SK-N-SH (cell line): ENCODE data around the gene CRIP1. TPM values are rescaled to one million over a fixed set of nuclear protein-coding genes. Genes with fewer than 3 reads are reported as not detected.

Source experiments
- CTCF ChIA-PET: fragments of 300-600, 350-600 bp; formaldehyde crosslinking; extraction: SDS; loops from one replicate; lab custom pipeline; 2021; lab: Yijun Ruan, JAX
- POLR2A ChIA-PET: fragments of 350-600 bp; sonication (Branson Sonifier 250); formaldehyde crosslinking; extraction: SDS; loops from one replicate; lab custom pipeline; 2020; ENCODE audit warnings: antibody characterized with exemption, inconsistent platforms; lab: Yijun Ruan, JAX
- DNase-seq: peaks from one replicate; pipeline ENCODE4 v3.0.0; 2012
- H2AFZ ChIP-seq: fragments of 200-600 bp; sonication (generic); 2 replicates; pipeline ENCODE4 v1.8.1; 2016; ENCODE audit warnings: antibody characterized with exemption, mild to moderate bottlenecking, low read depth
- H3F3A ChIP-seq: fragments of 200-600 bp; sonication (generic); replicated peaks from 2 replicates; pipeline ENCODE3; 2016; ENCODE audit warnings: antibody characterized with exemption, mild to moderate bottlenecking; ENCODE audit not compliant: insufficient read depth
- H3K27ac ChIP-seq, 2 experiments: fragments of 200-500 bp in 1 of 2; fragments of 200-600 bp in 1 of 2; sonication (Bioruptor generic) in 1 of 2; sonication (generic), shearing (Covaris generic) in 1 of 2; 2 replicates each; pipeline versions ENCODE4 v1.5.1 to v1.6.1; 2014 to 2016; ENCODE audit warnings: low read depth in 2 of 2, inconsistent platforms in 1 of 2, low read length in 1 of 2, mild to moderate bottlenecking in 1 of 2, mixed read lengths in 1 of 2
- H3K27me3 ChIP-seq: fragments of 200-600 bp; sonication (generic), shearing (Covaris generic); 2 replicates; pipeline ENCODE4 v1.6.1; 2016; ENCODE audit warnings: mixed run types; ENCODE audit not compliant: insufficient read depth
- H3K36me3 ChIP-seq, 2 experiments: fragments of 200-500 bp in 1 of 2; fragments of 200-600 bp in 1 of 2; sonication (Bioruptor generic) in 1 of 2; sonication (generic) in 1 of 2; replicated peaks in 1 of 2; 2 replicates each; pipeline versions ENCODE3 to v1.5.1; 2014 to 2016; ENCODE audit warnings: low read length in 1 of 2, mild to moderate bottlenecking in 1 of 2; ENCODE audit not compliant: insufficient read depth in 2 of 2, control insufficient read depth in 1 of 2
- H3K4me1 ChIP-seq, 2 experiments: fragments of 200-500 bp in 1 of 2; fragments of 200-600 bp in 1 of 2; sonication (Bioruptor generic) in 1 of 2; sonication (generic), shearing (Covaris generic) in 1 of 2; 2 replicates each; pipeline versions ENCODE4 v1.5.1 to v1.6.1; 2014 to 2016; ENCODE audit warnings: low read depth in 1 of 2, low read length in 1 of 2, mixed run types in 1 of 2; ENCODE audit not compliant: insufficient read depth in 2 of 2, control insufficient read depth in 1 of 2
- H3K4me2 ChIP-seq: fragments of 200-600 bp; sonication (generic), shearing (Covaris generic); 2 replicates; pipeline ENCODE4 v1.6.1; 2017; ENCODE audit warnings: mixed run types
- H3K4me3 ChIP-seq, 2 experiments: fragments of 200-500 bp in 1 of 2; fragments of 200-600 bp in 1 of 2; sonication (Bioruptor generic) in 1 of 2; sonication (generic), shearing (Covaris generic) in 1 of 2; 2 replicates each; pipeline versions ENCODE4 v1.5.1 to v1.8.1; 2014 to 2016; ENCODE audit warnings: low read depth in 2 of 2, inconsistent platforms in 1 of 2, low read length in 1 of 2, mild to moderate bottlenecking in 1 of 2, mixed read lengths in 1 of 2, moderate library complexity in 1 of 2
- H3K79me2 ChIP-seq: fragments of 200-600 bp; sonication (generic); 2 replicates; pipeline ENCODE4 v1.8.1; 2017; ENCODE audit warnings: mild to moderate bottlenecking; ENCODE audit not compliant: insufficient read depth
- H3K9ac ChIP-seq: fragments of 200-600 bp; sonication (generic); 2 replicates; pipeline ENCODE4 v1.6.1; 2017; ENCODE audit warnings: mixed run types
- H3K9me2 ChIP-seq: fragments of 200-600 bp; sonication (generic); 2 replicates; pipeline ENCODE4 v1.6.1; 2017; ENCODE audit warnings: mixed run types
- H3K9me3 ChIP-seq: fragments of 200-600 bp; sonication (generic); 2 replicates; pipeline ENCODE4 v1.6.1; 2017; ENCODE audit warnings: mixed run types, mild to moderate bottlenecking, moderate library complexity
- H4K20me1 ChIP-seq: fragments of 200-600 bp; sonication (generic); 2 replicates; pipeline ENCODE4 v1.6.1; 2017; ENCODE audit warnings: mild to moderate bottlenecking, mixed run types; ENCODE audit not compliant: insufficient read depth
- CHD2 ChIP-seq: fragments of 150-350 bp; IDR thresholded peaks from 2 replicates; pipeline ENCODE4 v1.6.1; 2018; ENCODE audit warnings: low read length; ENCODE audit not compliant: partially characterized antibody
- EP300 ChIP-seq, 2 experiments: IDR thresholded peaks; 2 replicates each; pipeline versions ENCODE4 v1.4.0 to v1.6.1; 2012; ENCODE audit warnings: borderline replicate concordance in 1 of 2, low read depth in 1 of 2, low read length in 1 of 2
- FOSL2 ChIP-seq: IDR thresholded peaks from 2 replicates; pipeline ENCODE4 v1.4.0; 2012; ENCODE audit warnings: low read depth, mild to moderate bottlenecking, moderate library complexity, borderline replicate concordance
- FOXJ3 ChIP-seq: sonication (generic); formaldehyde crosslinking; IDR thresholded peaks from 2 replicates; pipeline ENCODE4 v1.5.1; 2020; ENCODE audit warnings: mild to moderate bottlenecking, missing genetic modification reagents
- GABPA ChIP-seq: IDR thresholded peaks from 2 replicates; pipeline ENCODE4 v1.4.0; 2012; ENCODE audit warnings: low read depth, mild to moderate bottlenecking
- MEF2A ChIP-seq: IDR thresholded peaks from 2 replicates; pipeline ENCODE4 v1.4.0; 2012; ENCODE audit warnings: low read depth, borderline replicate concordance
- MXI1 ChIP-seq: IDR thresholded peaks from 2 replicates; pipeline ENCODE4 v1.6.1; 2012; ENCODE audit warnings: mild to moderate bottlenecking, low read depth, low read length, improper control_type of control experiment
- RXRA ChIP-seq: IDR thresholded peaks from 2 replicates; pipeline ENCODE4 v1.4.0; 2012; ENCODE audit warnings: low read depth, mild to moderate bottlenecking, borderline replicate concordance
- SIN3A ChIP-seq: IDR thresholded peaks from 2 replicates; pipeline ENCODE4 v1.6.1; 2012; ENCODE audit warnings: low read depth, mild to moderate bottlenecking, low read length, moderate library complexity, borderline replicate concordance
- SMC3 ChIP-seq: IDR thresholded peaks from 2 replicates; pipeline ENCODE4 v1.6.1; 2012; ENCODE audit warnings: low read depth, low read length, improper control_type of control experiment
- WGBS: methylation state at CpG from one replicate; pipeline ENCODE4 v1.1.6; 2017; ENCODE audit warnings: low lambda C conversion rate; 5-methylcytosine and 5-hydroxymethylcytosine counted together
- polyA plus RNA-seq, 3 experiments: library from polyadenylated mRNA; depleted of rRNA; stranded (reverse); fragments of >200 nt; gene quantifications; 2 replicates each; pipeline ENCODE4 v1.2.3, GENCODE V29; 2012
- TF ChIP-seq, protein P1 (sequence below): IDR thresholded peaks from 2 replicates; pipeline ENCODE4 v1.4.0; 2012; ENCODE audit warnings: low read depth
- TF ChIP-seq, protein P2 (sequence below): IDR thresholded peaks from 2 replicates; pipeline ENCODE4 v1.4.0; 2012; ENCODE audit warnings: low read depth, borderline replicate concordance
- TF ChIP-seq, protein P3 (sequence below): fragments of 200-600 bp; sonication (generic); IDR thresholded peaks from 2 replicates; pipeline ENCODE4 v1.6.1; 2017; ENCODE audit warnings: antibody characterized with exemption, mild to moderate bottlenecking, moderate library complexity

Gene CRIP1
- polyA plus RNA-seq, 1 of the 3 experiments (the other 2 are of a cell fraction) = 0.72 TPM

DNA sequence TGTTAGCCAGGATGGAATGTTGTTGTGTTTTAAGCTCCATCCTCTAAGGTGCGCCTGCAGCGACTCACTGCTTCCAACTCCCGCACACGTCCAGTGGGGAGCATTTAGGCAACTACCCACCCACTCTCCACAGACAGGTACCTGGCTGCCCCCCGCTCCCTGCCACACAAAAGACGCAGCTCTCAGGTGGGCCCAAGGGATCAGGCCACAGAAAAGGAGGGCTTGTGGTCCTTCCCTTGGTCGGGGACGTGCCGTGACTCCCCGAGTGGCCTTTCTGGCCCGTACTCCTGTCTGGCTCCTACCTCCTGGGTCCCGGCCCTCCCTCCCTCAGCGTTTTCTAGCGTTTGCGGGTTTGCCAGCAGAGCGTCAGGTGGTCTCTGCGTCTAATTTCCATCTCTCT is 20.6 kb downstream of the CRIP1 start (continued):
- no peak for TF ChIP-seq FOXJ3 (CRISPR knock-in tag)
- no peak for TF ChIP-seq RXRA
- no peak for TF ChIP-seq SIN3A
- TF ChIP-seq, protein P1, sequence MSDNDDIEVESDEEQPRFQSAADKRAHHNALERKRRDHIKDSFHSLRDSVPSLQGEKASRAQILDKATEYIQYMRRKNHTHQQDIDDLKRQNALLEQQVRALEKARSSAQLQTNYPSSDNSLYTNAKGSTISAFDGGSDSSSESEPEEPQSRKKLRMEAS = no peak
- TF ChIP-seq MXI1 = no peak
- TF ChIP-seq SMC3 = no peak
- no peak for TF ChIP-seq GABPA
- TF ChIP-seq, protein P2, sequence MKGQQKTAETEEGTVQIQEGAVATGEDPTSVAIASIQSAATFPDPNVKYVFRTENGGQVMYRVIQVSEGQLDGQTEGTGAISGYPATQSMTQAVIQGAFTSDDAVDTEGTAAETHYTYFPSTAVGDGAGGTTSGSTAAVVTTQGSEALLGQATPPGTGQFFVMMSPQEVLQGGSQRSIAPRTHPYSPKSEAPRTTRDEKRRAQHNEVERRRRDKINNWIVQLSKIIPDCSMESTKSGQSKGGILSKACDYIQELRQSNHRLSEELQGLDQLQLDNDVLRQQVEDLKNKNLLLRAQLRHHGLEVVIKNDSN = no peak
- TF ChIP-seq MEF2A = no peak

DNA sequence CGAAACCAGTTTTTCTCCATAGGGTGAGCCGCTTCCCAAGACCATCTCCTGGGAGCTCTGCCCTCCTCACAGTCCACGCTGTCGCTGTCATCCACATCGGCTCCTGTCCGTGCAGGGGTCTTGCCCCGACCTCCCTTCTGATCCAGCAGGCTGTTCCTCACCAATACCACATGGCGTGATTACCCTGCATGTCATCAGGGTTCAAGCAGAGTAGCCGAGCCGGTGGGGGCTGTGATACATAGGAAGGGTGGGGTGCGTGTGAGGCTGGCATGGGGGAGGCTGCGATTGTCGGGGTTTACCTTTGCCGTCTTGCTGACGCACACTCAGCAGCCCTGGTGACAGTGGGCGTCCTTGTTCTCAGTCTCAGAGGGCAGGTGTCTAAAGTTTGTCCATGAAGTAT is 21.4 kb downstream of the CRIP1 start:
- TF ChIP-seq SIN3A (no peak), FOSL2 (no peak), CHD2 (no peak), MEF2A (no peak), EP300 (IDR thresholded peaks at IDR 0.05; ENCODE audit: borderline replicate concordance in 1 of 2, low read depth in 1 of 2, low read length in 1 of 2) (no peak)
- TF ChIP-seq, protein P3, sequence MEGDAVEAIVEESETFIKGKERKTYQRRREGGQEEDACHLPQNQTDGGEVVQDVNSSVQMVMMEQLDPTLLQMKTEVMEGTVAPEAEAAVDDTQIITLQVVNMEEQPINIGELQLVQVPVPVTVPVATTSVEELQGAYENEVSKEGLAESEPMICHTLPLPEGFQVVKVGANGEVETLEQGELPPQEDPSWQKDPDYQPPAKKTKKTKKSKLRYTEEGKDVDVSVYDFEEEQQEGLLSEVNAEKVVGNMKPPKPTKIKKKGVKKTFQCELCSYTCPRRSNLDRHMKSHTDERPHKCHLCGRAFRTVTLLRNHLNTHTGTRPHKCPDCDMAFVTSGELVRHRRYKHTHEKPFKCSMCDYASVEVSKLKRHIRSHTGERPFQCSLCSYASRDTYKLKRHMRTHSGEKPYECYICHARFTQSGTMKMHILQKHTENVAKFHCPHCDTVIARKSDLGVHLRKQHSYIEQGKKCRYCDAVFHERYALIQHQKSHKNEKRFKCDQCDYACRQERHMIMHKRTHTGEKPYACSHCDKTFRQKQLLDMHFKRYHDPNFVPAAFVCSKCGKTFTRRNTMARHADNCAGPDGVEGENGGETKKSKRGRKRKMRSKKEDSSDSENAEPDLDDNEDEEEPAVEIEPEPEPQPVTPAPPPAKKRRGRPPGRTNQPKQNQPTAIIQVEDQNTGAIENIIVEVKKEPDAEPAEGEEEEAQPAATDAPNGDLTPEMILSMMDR = no peak
- TF ChIP-seq, protein P1 = no peak
- Histone ChIP-seq H2AFZ (no peak overlapping the region), H3K4me3 (no peak overlapping the region), H3K4me2 (no peak overlapping the region), H3K79me2 (no peaks in the 10 kb centered on the region), H3K9me2 (no peaks in the 10 kb centered on the region), H4K20me1 (no peaks in the 10 kb centered on the region), H3K9me3 (no peaks in the 10 kb centered on the region), H3K27me3 (peaks cover 27% of the 10 kb centered on the region; the same call in 1 of the 2 replicates), H3K36me3 (no peaks in the 10 kb centered on the region), H3K4me1 (peaks cover 0 to 9% of the 10 kb centered on the region in 2 experiments; a peak in 1 of 4 replicates), H3K27ac (no peak overlapping the region), H3F3A (no peaks in the 10 kb centered on the region), H3K9ac (no peak overlapping the region)
- POLR2A ChIA-PET = no interaction called here
- no peak for DNase-seq
- CTCF ChIA-PET = interaction anchor here (0.9 kb wide), 1 partner anchor 20 kb away, joined by 4 read pairs; no protein-coding TSS in a partner anchor
- 43% methylated on average over 13 of the region's 16 CpGs for WGBS
